HG03354 (cell line): Measurements from ENCODE around the gene E4F1.
A peak's percentile ranks its signal among the peaks of the same experiment; 100 is the strongest.

Experiments
- ATAC-seq: cut with Tn5 transposase; IDR thresholded peaks from one replicate; pipeline ENCODE4 v1.9.1; 2021; ENCODE audit warnings: mild to moderate bottlenecking; ENCODE audit not compliant: unreplicated experiment, poor library complexity, severe bottlenecking

E4F1 gene

GRCh38 chr16:2223221-2223941, at the start of gene E4F1:
Gene E4F1, plus strand, starts transcription at chr16:2223591. Its CDS starts 23 bp downstream, at chr16:2223614.
- peak; percentile 88 for ATAC-seq

- no peak for ATAC-seq
Observed at GRCh38 chr16:2173916-2174315, 49.5 kb upstream of the E4F1 start.

GRCh38 chr16:2174396-2175131, 48.8 kb upstream of the E4F1 start:
- ATAC-seq: no peak

GRCh38 chr16:2175454-2175853, 47.9 kb upstream of the E4F1 start:
- no peak for ATAC-seq

- no peak for ATAC-seq
Observed at GRCh38 chr16:2176047-2176446, 47.3 kb upstream of the E4F1 start.

GRCh38 chr16:2177101-2177500, 46.3 kb upstream of the E4F1 start:
- no peak for ATAC-seq

- ATAC-seq: no peak
Observed at GRCh38 chr16:2177561-2177960, 45.8 kb upstream of the E4F1 start.

GRCh38 chr16:2178321-2179106, 44.9 kb upstream of the E4F1 start:
- no peak for ATAC-seq

- no peak for ATAC-seq
Observed at GRCh38 chr16:2179107-2179501, 44.3 kb upstream of the E4F1 start.

- ATAC-seq: no peak
Observed at GRCh38 chr16:2179576-2179975, 43.8 kb upstream of the E4F1 start.

GRCh38 chr16:2180461-2180860, 42.9 kb upstream of the E4F1 start:
- ATAC-seq: no peak

- no peak for ATAC-seq
Observed at GRCh38 chr16:2180962-2181923, 42.1 kb upstream of the E4F1 start.

- no peak for ATAC-seq
Observed at GRCh38 chr16:2181952-2182351, 41.4 kb upstream of the E4F1 start.

GRCh38 chr16:2183671-2184070, 39.7 kb upstream of the E4F1 start:
- ATAC-seq: no peak

GRCh38 chr16:2184346-2184745, 39.0 kb upstream of the E4F1 start:
- no peak for ATAC-seq

GRCh38 chr16:2184962-2185361, 38.4 kb upstream of the E4F1 start:
- ATAC-seq: no peak

GRCh38 chr16:2186064-2186463, 37.3 kb upstream of the E4F1 start:
- ATAC-seq: no peak

- no peak for ATAC-seq
Observed at GRCh38 chr16:2186505-2186904, 36.9 kb upstream of the E4F1 start.

- no peak for ATAC-seq
Observed at GRCh38 chr16:2187212-2187611, 36.2 kb upstream of the E4F1 start.

GRCh38 chr16:2188395-2188794, 35.0 kb upstream of the E4F1 start:
- no peak for ATAC-seq
